ENCODE results near the gene LRRN3. TPM values are rescaled to one million over a fixed set of nuclear protein-coding genes. Genes with fewer than 3 reads are reported as not detected.
A peak's percentile ranks its signal among the peaks of the same experiment; 100 is the strongest.

LRRN3 gene
- total RNA-seq = 6.1 TPM
- long read RNA-seq, transcript LRRN3-203 (2 exons, 3,513 nt) = major isoform, 8 of 17 reads
- long read RNA-seq, transcript LRRN3-201 (3 exons, 3,099 nt) = minor isoform, 5 of 17 reads
- long read RNA-seq, partial matches to known transcripts = 0 of 17 reads
- long read RNA-seq, other reads (novel, unspliced or antisense) = 3 of 17 reads

GRCh38 chr7:111090846-111091245, at the start of gene LRRN3:
TSS of gene LRRN3 (plus strand) at chr7:111091127. CDS start at chr7:111122773, 31,646 bp downstream.
- Histone ChIP-seq H3K27me3 (ENCODE audit: low read depth) (no peaks in the 10 kb centered on the region), H3K4me3 (peak within 1 kb of the TSS; percentile 43), H3K9me3 (no peaks in the 10 kb centered on the region), H3K27ac (peak within 1 kb of the TSS; percentile 21), H3K4me1 (peaks cover 5% of the 10 kb centered on the region), H3K36me3 (no peaks in the 10 kb centered on the region)
- ATAC-seq (peak; percentile 62 to 78), DNase-seq (no peak)
- intact Hi-C loops (cut with DNase I) = no loop called here
- no peak for TF ChIP-seq CTCF (IDR thresholded peaks at IDR 0.05)

- Histone ChIP-seq H3K36me3 (no peaks in the 10 kb centered on the region), H3K4me1 (no peaks in the 10 kb centered on the region), H3K27me3 (ENCODE audit: low read depth) (no peaks in the 10 kb centered on the region), H3K27ac (no peak overlapping the region), H3K9me3 (no peaks in the 10 kb centered on the region), H3K4me3 (no peak overlapping the region)
- intact Hi-C loops (cut with DNase I) = no loop called here
- no peak for TF ChIP-seq CTCF (IDR thresholded peaks at IDR 0.05)
- DNase-seq (no peak), ATAC-seq (peak in 1 of 2 donors; percentile 57)
Observed at GRCh38 chr7:111041577-111041976, 49.4 kb upstream of the LRRN3 start.

GRCh38 chr7:111042842-111043241, 48.1 kb upstream of the LRRN3 start:
- DNase-seq (no peak), ATAC-seq (no peak)
- intact Hi-C loops (cut with DNase I) = no loop called here

GRCh38 chr7:111043561-111043960, 47.4 kb upstream of the LRRN3 start:
- Histone ChIP-seq H3K36me3 (no peaks in the 10 kb centered on the region), H3K9me3 (no peaks in the 10 kb centered on the region), H3K4me3 (no peak overlapping the region), H3K4me1 (no peaks in the 10 kb centered on the region), H3K27ac (no peak overlapping the region), H3K27me3 (ENCODE audit: low read depth) (no peaks in the 10 kb centered on the region)
- DNase-seq (no peak), ATAC-seq (no peak)
- TF ChIP-seq CTCF (IDR thresholded peaks at IDR 0.05) = no peak
- intact Hi-C loops (cut with DNase I) = no loop called here

More at GRCh38 chr7:111042842-111043241, 48.1 kb upstream of the LRRN3 start:
- Histone ChIP-seq H3K27me3 (ENCODE audit: low read depth) (no peaks in the 10 kb centered on the region), H3K36me3 (no peaks in the 10 kb centered on the region), H3K9me3 (no peaks in the 10 kb centered on the region), H3K4me1 (no peaks in the 10 kb centered on the region), H3K27ac (no peak overlapping the region), H3K4me3 (no peak overlapping the region)
- TF ChIP-seq CTCF (IDR thresholded peaks at IDR 0.05) = no peak

- no peaks in the 10 kb centered on the region for H3K9me3 ChIP-seq
- no peak for ATAC-seq
Observed at GRCh38 chr7:111045449-111045848, 45.5 kb upstream of the LRRN3 start.

More at GRCh38 chr7:111045449-111045848, 45.5 kb upstream of the LRRN3 start:
- DNase-seq = no peak
- intact Hi-C loops (cut with DNase I) = no loop called here
- H3K27ac ChIP-seq = no peak overlapping the region
- no peaks in the 10 kb centered on the region for H3K4me1 ChIP-seq
- no peaks in the 10 kb centered on the region for H3K36me3 ChIP-seq
- H3K27me3 ChIP-seq (ENCODE audit: low read depth) = no peaks in the 10 kb centered on the region
- H3K4me3 ChIP-seq = no peak overlapping the region
- TF ChIP-seq CTCF (IDR thresholded peaks at IDR 0.05) = no peak

Data from lower lobe of right lung (tissue), 2 donors.